OCI-LY7 (cell line): ENCODE results near the gene GARIN5B. TPM values are rescaled to one million over a fixed set of nuclear protein-coding genes. Genes with fewer than 3 reads are reported as not detected.

Source experiments
- BruUV-seq: library from RNA; stranded (reverse); fragments of 400-500 nt; replicated peaks from 2 replicates; lab custom pipeline; 2021; lab: Mats Ljungman, UMichigan
- CTCF ChIA-PET: fragments of 300-600 bp; sonication (Branson Sonifier 250); formaldehyde crosslinking; loops from one replicate; lab custom pipeline; 2022; ENCODE audit warnings: antibody characterized with exemption; ENCODE audit not compliant: unreplicated experiment; lab: Charles Lee
- POLR2A ChIA-PET: fragments of 300-600 bp; sonication (Branson Sonifier 250); formaldehyde crosslinking; loops from one replicate; lab custom pipeline; 2022; ENCODE audit warnings: antibody characterized with exemption; lab: Charles Lee
- DNase-seq: peaks from one replicate; pipeline ENCODE4 v3.0.0-alpha.2; 2015; ENCODE audit warnings: low spot score
- H2AFZ ChIP-seq: fragments of 200-600 bp; sonication (generic), shearing (Covaris generic); 2 replicates; pipeline ENCODE4 v1.6.1; 2014; ENCODE audit warnings: mild to moderate bottlenecking, antibody characterized with exemption, low read length, moderate library complexity
- H3K27ac ChIP-seq: fragments of 200-600 bp; sonication (generic); 2 replicates; pipeline ENCODE4 v1.5.1; 2014; ENCODE audit warnings: mixed run types, low read depth, mild to moderate bottlenecking, moderate library complexity, low read length, inconsistent platforms; ENCODE audit not compliant: poor library complexity, severe bottlenecking
- H3K36me3 ChIP-seq: fragments of 200-600 bp; sonication (generic); 2 replicates; pipeline ENCODE4 v1.6.1; 2014; ENCODE audit warnings: mild to moderate bottlenecking, antibody characterized with exemption, low read length, moderate library complexity, mixed read lengths; ENCODE audit not compliant: insufficient read depth
- H3K4me1 ChIP-seq: fragments of 200-600 bp; sonication (generic); 2 replicates; pipeline ENCODE4 v1.5.1; 2014; ENCODE audit warnings: mild to moderate bottlenecking, low read length; ENCODE audit not compliant: insufficient read depth, poor library complexity, severe bottlenecking
- H3K4me2 ChIP-seq: fragments of 200-600 bp; sonication (generic); 2 replicates; pipeline ENCODE4 v1.6.1; 2014; ENCODE audit warnings: mild to moderate bottlenecking, low read length
- H3K4me3 ChIP-seq: fragments of 200-600 bp; sonication (generic); 2 replicates; pipeline ENCODE4 v1.5.1; 2014; ENCODE audit warnings: mild to moderate bottlenecking, low read depth, low read length; ENCODE audit not compliant: poor library complexity, severe bottlenecking
- H3K79me2 ChIP-seq: fragments of 200-600 bp; sonication (generic); 2 replicates; pipeline ENCODE4 v1.6.1; 2016; ENCODE audit warnings: low read depth, mild to moderate bottlenecking, low read length, moderate library complexity, mixed read lengths; ENCODE audit not compliant: insufficient read depth
- H3K9me2 ChIP-seq: fragments of 200-600 bp; sonication (generic); 2 replicates; pipeline ENCODE4 v1.6.1; 2016; ENCODE audit warnings: mild to moderate bottlenecking, low read length, mixed read lengths; ENCODE audit not compliant: insufficient read depth
- H3K9me3 ChIP-seq: fragments of 200-600 bp; sonication (generic); 2 replicates; pipeline ENCODE4 v1.6.1; 2014; ENCODE audit warnings: mild to moderate bottlenecking, mixed run types, low read length, mixed read lengths
- H4K20me1 ChIP-seq: fragments of 200-600 bp; sonication (generic); 2 replicates; pipeline ENCODE4 v1.6.1; 2014; ENCODE audit warnings: mild to moderate bottlenecking, antibody characterized with exemption, low read length, moderate library complexity, mixed read lengths; ENCODE audit not compliant: insufficient read depth
- CTCF ChIP-seq: fragments of 200-600 bp; sonication (generic); conservative IDR thresholded peaks from 2 replicates; pipeline ENCODE4 v1.5.1; 2014; ENCODE audit warnings: mild to moderate bottlenecking, antibody characterized with exemption, low read length, moderate library complexity, mixed read lengths
- EZH2phosphoT487 ChIP-seq: fragments of 200-600 bp; sonication (generic); IDR thresholded peaks from 2 replicates; pipeline ENCODE4 v1.6.1; 2018; ENCODE audit warnings: low read depth, borderline replicate concordance, mild to moderate bottlenecking, mixed run types, antibody characterized with exemption, low read length, moderate library complexity, mixed read lengths
- intact Hi-C: fragments of 100-400 bp; cut with micrococcal nuclease; formaldehyde crosslinking; loops from one replicate; pipeline ENCODE4 v1.10.0; 2022; ENCODE audit not compliant: unreplicated experiment
- total RNA-seq, 2 experiments: library from RNA; depleted of rRNA in 1 of 2; stranded (reverse); fragments of >200 nt in 1 of 2; shearing (Covaris generic) in 1 of 2; gene quantifications; 2 replicates each; pipeline ENCODE4 v1.2.3, GENCODE V29; 2014 to 2022

GARIN5B gene
- total RNA-seq, 2 experiments from 2014 or later = not detected

- POLR2A ChIA-PET = interaction anchor here (0.7 kb wide), 1 partner anchor 258 kb away, joined by 7 read pairs; no protein-coding TSS in a partner anchor
- BruUV-seq = no TSS peak
- intact Hi-C loops = no loop called here
- Histone ChIP-seq H3K9me2 (no peaks in the 10 kb centered on the region), H3K79me2 (no peaks in the 10 kb centered on the region), H3K4me3 (no peak within 1 kb of the TSS), H4K20me1 (no peaks in the 10 kb centered on the region), H3K36me3 (no peaks in the 10 kb centered on the region), H3K4me1 (no peaks in the 10 kb centered on the region), H3K4me2 (no peak within 1 kb of the TSS), H3K9me3 (no peaks in the 10 kb centered on the region), H2AFZ (no peak within 1 kb of the TSS), H3K27ac (no peak within 1 kb of the TSS)
- CTCF ChIA-PET = no interaction called here
- DNase-seq = no peak
- no peak for TF ChIP-seq EZH2phosphoT487
- no peak for TF ChIP-seq CTCF
Observed at GRCh38 chr19:55376241-55376933, 13.3 kb upstream of the GARIN5B start, which contains the start of gene TMEM190. Gene TMEM190, plus strand, starts transcription at chr19:55376826. Its CDS starts 28 bp downstream, at chr19:55376854.

DNA sequence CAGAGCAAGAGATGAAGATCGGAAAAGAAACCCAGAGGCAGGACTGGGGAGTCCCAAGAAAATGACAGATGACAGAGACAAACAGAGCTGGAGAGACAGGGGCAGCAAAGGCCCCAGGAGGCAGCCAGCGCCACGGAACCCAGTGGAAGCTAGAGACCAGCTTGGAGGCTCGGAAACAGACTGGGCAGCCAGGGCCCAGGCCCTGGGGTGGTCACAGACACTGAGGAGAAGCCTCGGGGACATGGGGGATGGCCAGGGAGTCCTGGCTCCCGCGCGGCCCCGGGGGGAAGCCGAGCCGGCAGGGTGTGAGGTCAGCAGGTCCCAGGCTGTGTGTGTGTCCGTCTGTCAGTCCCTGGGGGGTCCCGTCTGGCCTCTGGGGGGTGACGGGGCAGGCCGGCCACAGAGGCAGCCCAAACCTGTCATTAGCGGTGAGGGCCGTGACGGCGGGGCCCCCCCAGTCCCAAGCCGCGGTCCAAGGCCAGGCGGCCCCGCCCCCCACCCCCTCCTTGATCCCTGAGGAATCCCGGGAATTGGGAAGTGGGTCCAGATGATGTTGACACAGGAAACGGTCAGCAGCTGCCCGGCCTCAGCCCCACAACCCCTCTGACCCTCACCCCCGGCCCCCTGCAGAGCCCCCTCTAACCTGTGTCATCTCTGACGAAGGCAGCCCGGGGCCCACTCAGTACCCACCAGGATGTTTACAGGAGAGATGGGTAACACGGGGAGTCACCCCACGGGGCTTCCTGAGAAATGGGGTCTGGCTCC is 11.1 kb upstream of the GARIN5B start:
- Histone ChIP-seq H3K4me1 (no peaks in the 10 kb centered on the region), H3K9me2 (no peaks in the 10 kb centered on the region), H3K79me2 (no peaks in the 10 kb centered on the region), H3K4me3 (no peak overlapping the region), H3K27ac (no peak overlapping the region), H2AFZ (no peak overlapping the region), H4K20me1 (no peaks in the 10 kb centered on the region), H3K9me3 (no peaks in the 10 kb centered on the region), H3K4me2 (no peak overlapping the region), H3K36me3 (no peaks in the 10 kb centered on the region)
- BruUV-seq = no TSS peak
- no peak for TF ChIP-seq EZH2phosphoT487
- no peak for TF ChIP-seq CTCF
- ChIA-PET POLR2A (no interaction called here), CTCF (no interaction called here)
- DNase-seq = no peak
- intact Hi-C loops = no loop called here
